Measurements from ENCODE around the gene MGA. TPM values are rescaled to one million over a fixed set of nuclear protein-coding genes. Genes with fewer than 3 reads are reported as not detected.

The MGA gene
- total and polyA plus RNA-seq, 2 experiments from 2014 or later, result 42.6 to 58.9 TPM

DNA sequence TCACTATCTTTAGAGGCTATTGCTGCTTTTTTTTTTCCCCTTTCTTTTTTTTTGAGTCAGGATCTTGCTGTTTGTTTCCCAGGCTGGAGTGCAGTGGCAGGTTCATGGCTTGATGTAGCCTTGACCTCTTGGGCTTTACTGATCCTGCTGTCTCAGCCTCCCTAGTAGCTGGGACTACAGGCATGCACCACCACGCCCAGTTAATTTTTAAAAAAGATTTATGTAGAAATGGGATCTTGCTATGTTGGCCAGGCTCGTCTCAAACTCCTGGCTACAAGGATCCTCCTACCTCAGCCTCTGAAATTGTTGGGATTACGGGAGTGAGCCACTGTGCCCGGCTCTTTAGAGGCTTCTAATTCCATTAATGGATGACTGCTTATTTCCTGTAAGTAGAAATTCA, 15.1 kb downstream of the MGA start (continued):
- TF ChIP-seq, protein P1, sequence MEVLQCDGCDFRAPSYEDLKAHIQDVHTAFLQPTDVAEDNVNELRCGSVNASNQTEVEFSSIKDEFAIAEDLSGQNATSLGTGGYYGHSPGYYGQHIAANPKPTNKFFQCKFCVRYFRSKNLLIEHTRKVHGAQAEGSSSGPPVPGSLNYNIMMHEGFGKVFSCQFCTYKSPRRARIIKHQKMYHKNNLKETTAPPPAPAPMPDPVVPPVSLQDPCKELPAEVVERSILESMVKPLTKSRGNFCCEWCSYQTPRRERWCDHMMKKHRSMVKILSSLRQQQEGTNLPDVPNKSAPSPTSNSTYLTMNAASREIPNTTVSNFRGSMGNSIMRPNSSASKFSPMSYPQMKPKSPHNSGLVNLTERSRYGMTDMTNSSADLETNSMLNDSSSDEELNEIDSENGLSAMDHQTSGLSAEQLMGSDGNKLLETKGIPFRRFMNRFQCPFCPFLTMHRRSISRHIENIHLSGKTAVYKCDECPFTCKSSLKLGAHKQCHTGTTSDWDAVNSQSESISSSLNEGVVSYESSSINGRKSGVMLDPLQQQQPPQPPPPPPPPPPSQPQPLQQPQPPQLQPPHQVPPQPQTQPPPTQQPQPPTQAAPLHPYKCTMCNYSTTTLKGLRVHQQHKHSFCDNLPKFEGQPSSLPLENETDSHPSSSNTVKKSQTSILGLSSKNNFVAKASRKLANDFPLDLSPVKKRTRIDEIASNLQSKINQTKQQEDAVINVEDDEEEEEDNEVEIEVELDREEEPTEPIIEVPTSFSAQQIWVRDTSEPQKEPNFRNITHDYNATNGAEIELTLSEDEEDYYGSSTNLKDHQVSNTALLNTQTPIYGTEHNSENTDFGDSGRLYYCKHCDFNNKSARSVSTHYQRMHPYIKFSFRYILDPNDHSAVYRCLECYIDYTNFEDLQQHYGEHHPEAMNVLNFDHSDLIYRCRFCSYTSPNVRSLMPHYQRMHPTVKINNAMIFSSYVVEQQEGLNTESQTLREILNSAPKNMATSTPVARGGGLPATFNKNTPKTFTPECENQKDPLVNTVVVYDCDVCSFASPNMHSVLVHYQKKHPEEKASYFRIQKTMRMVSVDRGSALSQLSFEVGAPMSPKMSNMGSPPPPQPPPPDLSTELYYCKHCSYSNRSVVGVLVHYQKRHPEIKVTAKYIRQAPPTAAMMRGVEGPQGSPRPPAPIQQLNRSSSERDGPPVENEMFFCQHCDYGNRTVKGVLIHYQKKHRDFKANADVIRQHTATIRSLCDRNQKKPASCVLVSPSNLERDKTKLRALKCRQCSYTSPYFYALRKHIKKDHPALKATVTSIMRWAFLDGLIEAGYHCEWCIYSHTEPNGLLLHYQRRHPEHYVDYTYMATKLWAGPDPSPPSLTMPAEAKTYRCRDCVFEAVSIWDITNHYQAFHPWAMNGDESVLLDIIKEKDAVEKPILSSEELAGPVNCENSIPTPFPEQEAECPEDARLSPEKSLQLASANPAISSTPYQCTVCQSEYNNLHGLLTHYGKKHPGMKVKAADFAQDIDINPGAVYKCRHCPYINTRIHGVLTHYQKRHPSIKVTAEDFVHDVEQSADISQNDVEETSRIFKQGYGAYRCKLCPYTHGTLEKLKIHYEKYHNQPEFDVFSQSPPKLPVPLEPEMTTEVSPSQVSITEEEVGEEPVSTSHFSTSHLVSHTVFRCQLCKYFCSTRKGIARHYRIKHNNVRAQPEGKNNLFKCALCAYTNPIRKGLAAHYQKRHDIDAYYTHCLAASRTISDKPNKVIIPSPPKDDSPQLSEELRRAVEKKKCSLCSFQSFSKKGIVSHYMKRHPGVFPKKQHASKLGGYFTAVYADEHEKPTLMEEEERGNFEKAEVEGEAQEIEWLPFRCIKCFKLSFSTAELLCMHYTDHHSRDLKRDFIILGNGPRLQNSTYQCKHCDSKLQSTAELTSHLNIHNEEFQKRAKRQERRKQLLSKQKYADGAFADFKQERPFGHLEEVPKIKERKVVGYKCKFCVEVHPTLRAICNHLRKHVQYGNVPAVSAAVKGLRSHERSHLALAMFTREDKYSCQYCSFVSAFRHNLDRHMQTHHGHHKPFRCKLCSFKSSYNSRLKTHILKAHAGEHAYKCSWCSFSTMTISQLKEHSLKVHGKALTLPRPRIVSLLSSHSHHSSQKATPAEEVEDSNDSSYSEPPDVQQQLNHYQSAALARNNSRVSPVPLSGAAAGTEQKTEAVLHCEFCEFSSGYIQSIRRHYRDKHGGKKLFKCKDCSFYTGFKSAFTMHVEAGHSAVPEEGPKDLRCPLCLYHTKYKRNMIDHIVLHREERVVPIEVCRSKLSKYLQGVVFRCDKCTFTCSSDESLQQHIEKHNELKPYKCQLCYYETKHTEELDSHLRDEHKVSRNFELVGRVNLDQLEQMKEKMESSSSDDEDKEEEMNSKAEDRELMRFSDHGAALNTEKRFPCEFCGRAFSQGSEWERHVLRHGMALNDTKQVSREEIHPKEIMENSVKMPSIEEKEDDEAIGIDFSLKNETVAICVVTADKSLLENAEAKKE (CRISPR knock-in tag; IDR thresholded peaks at IDR 0.05), result no peak
- TF ChIP-seq JUNB (IDR thresholded peaks at IDR 0.05; ENCODE audit: unreplicated experiment) (no peak), ETS1 (IDR thresholded peaks at IDR 0.05) (no peak), CREB1 (CRISPR knock-in tag; IDR thresholded peaks at IDR 0.05; ENCODE audit: low read depth) (no peak)

- ATAC-seq, result no peak
- no peaks in the 10 kb centered on the region for H3K9me3 Mint-ChIP-seq
Observed at GRCh38 chr15:41678742-41679141, 18.5 kb downstream of the MGA start.

More at GRCh38 chr15:41678742-41679141, 18.5 kb downstream of the MGA start:
- no peak overlapping the region for H3K4me3 Mint-ChIP-seq
- H3K4me1 Mint-ChIP-seq, result no peaks in the 10 kb centered on the region
- H4K20me1 ChIP-seq (replicated peaks; ENCODE audit: insufficient read depth), result peaks cover 43% of the 10 kb centered on the region
- no peak for TF ChIP-seq ZNF114 (CRISPR knock-in tag; IDR thresholded peaks at IDR 0.05)
- TF ChIP-seq CTCF (conservative IDR thresholded peaks at IDR 0.05; ENCODE audit: low read depth in 2 of 2), result no peak
- no peak for TF ChIP-seq ETS1 (IDR thresholded peaks at IDR 0.05)
- TF ChIP-seq ZNF331 (CRISPR knock-in tag; IDR thresholded peaks at IDR 0.05; ENCODE audit: low read depth), result no peak
- no peak for TF ChIP-seq EZH2 (IDR thresholded peaks at IDR 0.05; ENCODE audit: low read depth, unreplicated experiment)
- TF ChIP-seq POLR2AphosphoS5 (IDR thresholded peaks at IDR 0.05; ENCODE audit: low read depth), result no peak
- H3K4me2 ChIP-seq, result no peak overlapping the region
- H3K9me2 ChIP-seq (ENCODE audit: insufficient read depth), result no peaks in the 10 kb centered on the region
- no peak overlapping the region for H2AFZ ChIP-seq
- no peak for DNase-seq (ENCODE audit: low spot score)
- H3K27ac ChIP-seq (ENCODE audit: low read depth), result no peak overlapping the region
- peaks cover 100% of the 10 kb centered on the region for H3K79me2 ChIP-seq (replicated peaks; ENCODE audit: insufficient read depth)
- H3K36me3 ChIP-seq (ENCODE audit: insufficient read depth), result no peaks in the 10 kb centered on the region
- peaks cover under 1% of the 10 kb centered on the region for H3K27me3 Mint-ChIP-seq (ENCODE audit: insufficient read depth, low read depth, poor library complexity)
- H3K4me3 ChIP-seq, result no peak overlapping the region
- no peaks in the 10 kb centered on the region for H3K27me3 ChIP-seq (ENCODE audit: insufficient read depth)
- no peak overlapping the region for H3K27ac Mint-ChIP-seq
- no peaks in the 10 kb centered on the region for H3K4me1 ChIP-seq (ENCODE audit: insufficient read depth)
- no peaks in the 10 kb centered on the region; the same call in 1 of the 3 replicates for H3K36me3 Mint-ChIP-seq (ENCODE audit: low read depth)
- no peaks in the 10 kb centered on the region for H3F3A ChIP-seq (replicated peaks; ENCODE audit: low read depth)
